ENCODE data around the gene PEAK1.

PEAK1 gene

GRCh38 chr15:77053709-77054108, 366.2 kb downstream of the PEAK1 start:
- no peak for DNase-seq

- no peak for DNase-seq
These were observed 367.3 kb downstream of the PEAK1 start for GRCh38 chr15:77052556-77052955.

Data from SHP77 treated with DMSO at 0.1 percent for 48 hours (cell line).